ENCODE measurements around the gene ATP2B3.

- TF ChIP-seq YY1 (IDR thresholded peaks at IDR 0.05; ENCODE audit: low read depth) (no peak), CEBPB (IDR thresholded peaks at IDR 0.05) (no peak), MAX (IDR thresholded peaks at IDR 0.05) (no peak)
Measured at GRCh38 chrX:153631907-153632594, 114.6 kb downstream of the ATP2B3 start.

Data from Ishikawa (cell line).